Uterus (tissue), 2 donors: ENCODE data around the gene QPCTL.

Experiments
- POLR2A ChIP-seq, 2 donors: fragments of 450-650 bp; IDR thresholded peaks; one replicate each; pipeline ENCODE4 v1.6.1; 2016; ENCODE audit warnings: antibody characterized with exemption in 2 of 2, mild to moderate bottlenecking in 1 of 2, moderate library complexity in 1 of 2
- TF ChIP-seq, protein P1 (sequence below), 4 experiments: fragments of 200-600 bp in 2 of 4; fragments of 450-650 bp in 2 of 4; sonication (generic) in 2 of 4; IDR thresholded peaks; one replicate each; pipeline ENCODE4 v1.5.1; 2016 to 2019; ENCODE audit warnings: antibody characterized with exemption in 4 of 4, mild to moderate bottlenecking in 2 of 4, moderate library complexity in 1 of 4

DNA sequence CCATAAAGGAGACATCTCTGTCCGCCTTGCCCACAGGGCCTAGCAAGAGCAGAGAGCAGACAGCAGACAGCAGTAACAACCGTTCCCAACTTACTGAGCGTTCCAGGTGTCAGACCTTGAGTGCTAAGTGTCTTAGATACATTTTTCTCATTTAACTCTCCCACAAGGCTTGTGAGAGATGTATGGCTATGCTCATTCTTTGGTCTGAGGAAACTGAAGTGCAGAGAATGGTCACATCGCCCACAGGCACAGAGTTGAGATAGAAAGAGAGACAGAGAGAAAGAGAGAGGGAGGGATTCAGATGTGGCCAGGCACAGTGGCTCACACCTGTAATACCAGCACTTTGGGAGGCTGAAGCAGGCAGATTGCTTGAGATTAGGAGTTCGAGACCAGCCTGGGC lies 55.0 kb downstream of the QPCTL start:
- TF ChIP-seq, protein P1, sequence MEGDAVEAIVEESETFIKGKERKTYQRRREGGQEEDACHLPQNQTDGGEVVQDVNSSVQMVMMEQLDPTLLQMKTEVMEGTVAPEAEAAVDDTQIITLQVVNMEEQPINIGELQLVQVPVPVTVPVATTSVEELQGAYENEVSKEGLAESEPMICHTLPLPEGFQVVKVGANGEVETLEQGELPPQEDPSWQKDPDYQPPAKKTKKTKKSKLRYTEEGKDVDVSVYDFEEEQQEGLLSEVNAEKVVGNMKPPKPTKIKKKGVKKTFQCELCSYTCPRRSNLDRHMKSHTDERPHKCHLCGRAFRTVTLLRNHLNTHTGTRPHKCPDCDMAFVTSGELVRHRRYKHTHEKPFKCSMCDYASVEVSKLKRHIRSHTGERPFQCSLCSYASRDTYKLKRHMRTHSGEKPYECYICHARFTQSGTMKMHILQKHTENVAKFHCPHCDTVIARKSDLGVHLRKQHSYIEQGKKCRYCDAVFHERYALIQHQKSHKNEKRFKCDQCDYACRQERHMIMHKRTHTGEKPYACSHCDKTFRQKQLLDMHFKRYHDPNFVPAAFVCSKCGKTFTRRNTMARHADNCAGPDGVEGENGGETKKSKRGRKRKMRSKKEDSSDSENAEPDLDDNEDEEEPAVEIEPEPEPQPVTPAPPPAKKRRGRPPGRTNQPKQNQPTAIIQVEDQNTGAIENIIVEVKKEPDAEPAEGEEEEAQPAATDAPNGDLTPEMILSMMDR (IDR thresholded peaks at IDR 0.05), result no peak
- TF ChIP-seq POLR2A (IDR thresholded peaks at IDR 0.05), result no peak
